ENCODE results near the gene NOTCH4.

DNA sequence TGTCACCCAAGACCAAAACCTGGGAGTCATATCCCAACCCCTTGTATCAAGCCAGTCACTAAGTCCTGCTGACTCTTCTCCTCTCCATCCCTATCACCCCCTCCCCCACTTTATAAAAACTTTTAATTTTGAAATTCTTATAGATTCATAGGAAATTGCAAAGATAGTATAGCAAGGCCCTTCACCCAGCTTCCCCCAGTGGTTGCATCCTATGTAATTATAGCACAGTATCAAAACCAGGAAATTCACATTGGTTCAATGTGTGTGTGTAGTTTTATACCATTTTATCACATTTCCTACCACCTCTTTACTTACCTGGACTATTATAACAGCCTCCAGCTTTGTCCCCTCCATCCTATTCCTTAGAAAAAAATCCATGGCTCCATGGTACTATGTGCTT lies 65.8 kb downstream of the NOTCH4 start:
- TF ChIP-seq POLR2A (IDR thresholded peaks at IDR 0.05): no peak
- TF ChIP-seq, protein P1, sequence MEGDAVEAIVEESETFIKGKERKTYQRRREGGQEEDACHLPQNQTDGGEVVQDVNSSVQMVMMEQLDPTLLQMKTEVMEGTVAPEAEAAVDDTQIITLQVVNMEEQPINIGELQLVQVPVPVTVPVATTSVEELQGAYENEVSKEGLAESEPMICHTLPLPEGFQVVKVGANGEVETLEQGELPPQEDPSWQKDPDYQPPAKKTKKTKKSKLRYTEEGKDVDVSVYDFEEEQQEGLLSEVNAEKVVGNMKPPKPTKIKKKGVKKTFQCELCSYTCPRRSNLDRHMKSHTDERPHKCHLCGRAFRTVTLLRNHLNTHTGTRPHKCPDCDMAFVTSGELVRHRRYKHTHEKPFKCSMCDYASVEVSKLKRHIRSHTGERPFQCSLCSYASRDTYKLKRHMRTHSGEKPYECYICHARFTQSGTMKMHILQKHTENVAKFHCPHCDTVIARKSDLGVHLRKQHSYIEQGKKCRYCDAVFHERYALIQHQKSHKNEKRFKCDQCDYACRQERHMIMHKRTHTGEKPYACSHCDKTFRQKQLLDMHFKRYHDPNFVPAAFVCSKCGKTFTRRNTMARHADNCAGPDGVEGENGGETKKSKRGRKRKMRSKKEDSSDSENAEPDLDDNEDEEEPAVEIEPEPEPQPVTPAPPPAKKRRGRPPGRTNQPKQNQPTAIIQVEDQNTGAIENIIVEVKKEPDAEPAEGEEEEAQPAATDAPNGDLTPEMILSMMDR (IDR thresholded peaks at IDR 0.05): no peak

Measured in adrenal gland (tissue), 5 donors.